ENCODE measurements around the gene SNRPD1. TPM values are rescaled to one million over a fixed set of nuclear protein-coding genes. Genes with fewer than 3 reads are reported as not detected.

SNRPD1 gene
- total RNA-seq, 4 donors from 2014 or later, result 5.3 to 7.7 (median 6.5) TPM

- Histone ChIP-seq H3K27me3 (no peaks in the 10 kb centered on the region), H3K36me3 (no peaks in the 10 kb centered on the region), H3K4me3 (no peak overlapping the region), H3K27ac (no peak overlapping the region), H3K4me1 (peaks cover 5% of the 10 kb centered on the region), H3K9me3 (no peaks in the 10 kb centered on the region)
- DNase-seq (ENCODE audit: low spot score in 2 of 2), result no peak
- 50% methylated on average over 1 of the region's 1 CpG for WGBS
- no peak for TF ChIP-seq POLR2AphosphoS5 (IDR thresholded peaks at IDR 0.05)
- no peak for TF ChIP-seq CTCF (IDR thresholded peaks at IDR 0.05)
- no peak for TF ChIP-seq EP300 (IDR thresholded peaks at IDR 0.05)
- no peak for TF ChIP-seq POLR2A (IDR thresholded peaks at IDR 0.05)
These were observed 66.7 kb downstream of the SNRPD1 start for GRCh38 chr18:21678859-21679258.

- 97% methylated on average over 6 of the region's 6 CpGs for WGBS
- no peak for DNase-seq (ENCODE audit: low spot score in 2 of 2)
- TF ChIP-seq POLR2A (IDR thresholded peaks at IDR 0.05) (no peak), EP300 (IDR thresholded peaks at IDR 0.05) (no peak), POLR2AphosphoS5 (IDR thresholded peaks at IDR 0.05) (no peak), CTCF (IDR thresholded peaks at IDR 0.05) (no peak)
These were observed 68.0 kb downstream of the SNRPD1 start for GRCh38 chr18:21680161-21680560.

GRCh38 chr18:21682371-21683051 is 70.4 kb downstream of the SNRPD1 start:
- Histone ChIP-seq H3K9me3 (no peaks in the 10 kb centered on the region), H3K36me3 (no peaks in the 10 kb centered on the region), H3K27me3 (no peaks in the 10 kb centered on the region), H3K27ac (peak overlapping the region; percentile 47), H3K4me1 (peaks cover 5% of the 10 kb centered on the region), H3K4me3 (peak overlapping the region; percentile 38)
- DNase-seq (ENCODE audit: low spot score in 2 of 2), result no peak
- 36% methylated on average over 11 of the region's 11 CpGs for WGBS
- no peak for TF ChIP-seq EP300 (IDR thresholded peaks at IDR 0.05)
- TF ChIP-seq POLR2AphosphoS5 (IDR thresholded peaks at IDR 0.05), result no peak
- TF ChIP-seq CTCF (IDR thresholded peaks at IDR 0.05), result no peak
- TF ChIP-seq POLR2A (IDR thresholded peaks at IDR 0.05), result no peak

More at GRCh38 chr18:21680161-21680560, 68.0 kb downstream of the SNRPD1 start:
- Histone ChIP-seq H3K27ac (no peak overlapping the region), H3K4me3 (no peak overlapping the region), H3K36me3 (no peaks in the 10 kb centered on the region), H3K27me3 (no peaks in the 10 kb centered on the region), H3K9me3 (no peaks in the 10 kb centered on the region), H3K4me1 (peaks cover 5% of the 10 kb centered on the region)

Other genes with a start within 250 kb of the SNRPD1 start
- gene ESCO1, start 11.6 kb upstream of the SNRPD1 start, total RNA-seq, result 10 to 100 TPM; 15.9 to 23.5 (median 17.3) TPM
- 10 to 100 TPM in 1 of 4 donors, 1 to 10 TPM in 3; 4.7 to 18.5 (median 6.8) TPM for gene ABHD3, start 92.5 kb downstream of the SNRPD1 start, total RNA-seq
- gene MIB1, start 128.5 kb downstream of the SNRPD1 start, total RNA-seq, result 10 to 100 TPM; 16.6 to 25.4 (median 24.1) TPM